Stimulated activated naive CD8-positive, alpha-beta T cell treated with anti-CD3 and anti-CD28 coated beads, Interleukin-15, Interleukin-2, amounts not matched to agents 100 ng/mL and 50 ng/mL, for 24 hours (primary cell): ENCODE data around the gene ANKRD42.
"Not testable (repeated sequence)": the region's sequence is repeated elsewhere in the genome, so short reads cannot be mapped to it uniquely, and the experiment has no call there.

Experiments
- H3K27ac Mint-ChIP-seq: one replicate; pipeline ENCODE4 v1.8.0; 2021; ENCODE audit warnings: mild to moderate bottlenecking, mixed read lengths
- H3K27me3 Mint-ChIP-seq: one replicate; pipeline ENCODE4 v1.8.0; 2021; ENCODE audit warnings: mixed read lengths
- H3K36me3 Mint-ChIP-seq: one replicate; pipeline ENCODE4 v1.8.0; 2021; ENCODE audit warnings: low read depth, mixed read lengths
- H3K4me1 Mint-ChIP-seq: one replicate; pipeline ENCODE4 v1.8.0; 2021; ENCODE audit warnings: low read depth, mixed read lengths
- H3K4me3 Mint-ChIP-seq: one replicate; pipeline ENCODE4 v1.8.0; 2021; ENCODE audit warnings: mild to moderate bottlenecking, mixed read lengths
- H3K9me3 Mint-ChIP-seq: one replicate; pipeline ENCODE4 v1.8.0; 2021; ENCODE audit warnings: mixed read lengths

Gene ANKRD42

GRCh38 chr11:83194281-83195142 lies 1.0 kb downstream of the ANKRD42 start:
- Mint-ChIP-seq H3K36me3 (peaks cover 44% of the 10 kb centered on the region), H3K4me1 (peaks cover 50% of the 10 kb centered on the region), H3K27me3 (no peaks in the 10 kb centered on the region), H3K9me3 (no peaks in the 10 kb centered on the region), H3K27ac (peak overlapping the region; percentile 97), H3K4me3 (peak overlapping the region; percentile 99)

- peak overlapping the region; percentile 97 for H3K27ac Mint-ChIP-seq
- H3K4me1 Mint-ChIP-seq: peaks cover 55% of the 10 kb centered on the region
- H3K27me3 Mint-ChIP-seq: no peaks in the 10 kb centered on the region
Observed at GRCh38 chr11:83195143-83195466, 1.6 kb downstream of the ANKRD42 start.

GRCh38 chr11:83195649-83196048 lies 2.1 kb downstream of the ANKRD42 start:
- H3K9me3 Mint-ChIP-seq: no peaks in the 10 kb centered on the region
- H3K36me3 Mint-ChIP-seq: peaks cover 45% of the 10 kb centered on the region
- H3K4me1 Mint-ChIP-seq: peaks cover 57% of the 10 kb centered on the region
- H3K4me3 Mint-ChIP-seq: peak overlapping the region; percentile 99
- no peaks in the 10 kb centered on the region for H3K27me3 Mint-ChIP-seq
- peak overlapping the region; percentile 61 for H3K27ac Mint-ChIP-seq

More at GRCh38 chr11:83195143-83195466, 1.6 kb downstream of the ANKRD42 start:
- Mint-ChIP-seq H3K4me3 (peak overlapping the region; percentile 99), H3K9me3 (no peaks in the 10 kb centered on the region), H3K36me3 (peaks cover 45% of the 10 kb centered on the region)

GRCh38 chr11:83200035-83200434 lies 6.5 kb downstream of the ANKRD42 start:
- H3K4me3 Mint-ChIP-seq: no peak overlapping the region
- H3K9me3 Mint-ChIP-seq: no peaks in the 10 kb centered on the region
- H3K27me3 Mint-ChIP-seq: no peaks in the 10 kb centered on the region
- H3K4me1 Mint-ChIP-seq: peaks cover 31% of the 10 kb centered on the region
- H3K36me3 Mint-ChIP-seq: peaks cover 40% of the 10 kb centered on the region
- no peak overlapping the region for H3K27ac Mint-ChIP-seq

- Mint-ChIP-seq H3K4me1 (no peaks in the 10 kb centered on the region), H3K36me3 (peaks cover 43% of the 10 kb centered on the region), H3K27me3 (no peaks in the 10 kb centered on the region), H3K4me3 (no peak overlapping the region), H3K27ac (no peak overlapping the region), H3K9me3 (no peaks in the 10 kb centered on the region)
Observed at GRCh38 chr11:83205608-83206185, 12.2 kb downstream of the ANKRD42 start.

- Mint-ChIP-seq H3K27me3 (no peaks in the 10 kb centered on the region), H3K27ac (no peak overlapping the region), H3K36me3 (peaks cover 38% of the 10 kb centered on the region), H3K9me3 (no peaks in the 10 kb centered on the region), H3K4me1 (no peaks in the 10 kb centered on the region), H3K4me3 (no peak overlapping the region)
Observed at GRCh38 chr11:83206221-83206620, 12.7 kb downstream of the ANKRD42 start.

GRCh38 chr11:83206771-83207382 lies 13.4 kb downstream of the ANKRD42 start:
- peaks cover 40% of the 10 kb centered on the region for H3K36me3 Mint-ChIP-seq
- H3K27me3 Mint-ChIP-seq, H3K9me3 Mint-ChIP-seq: not testable (repeated sequence)

GRCh38 chr11:83219095-83219494 lies 25.6 kb downstream of the ANKRD42 start:
- H3K9me3 Mint-ChIP-seq: no peaks in the 10 kb centered on the region
- no peak overlapping the region for H3K27ac Mint-ChIP-seq
- H3K27me3 Mint-ChIP-seq: no peaks in the 10 kb centered on the region
- H3K4me3 Mint-ChIP-seq: no peak overlapping the region
- H3K36me3 Mint-ChIP-seq: peaks cover 10% of the 10 kb centered on the region
- H3K4me1 Mint-ChIP-seq: no peaks in the 10 kb centered on the region

More at GRCh38 chr11:83206771-83207382, 13.4 kb downstream of the ANKRD42 start:
- H3K4me1 Mint-ChIP-seq, H3K27ac Mint-ChIP-seq, H3K4me3 Mint-ChIP-seq: not testable (repeated sequence)

GRCh38 chr11:83220260-83220659 lies 26.7 kb downstream of the ANKRD42 start:
- no peaks in the 10 kb centered on the region for H3K4me1 Mint-ChIP-seq
- H3K27me3 Mint-ChIP-seq: no peaks in the 10 kb centered on the region
- H3K36me3 Mint-ChIP-seq: peaks cover 3% of the 10 kb centered on the region
- no peak overlapping the region for H3K27ac Mint-ChIP-seq
- no peak overlapping the region for H3K4me3 Mint-ChIP-seq
- no peaks in the 10 kb centered on the region for H3K9me3 Mint-ChIP-seq

- Mint-ChIP-seq H3K4me1 (no peaks in the 10 kb centered on the region), H3K27me3 (no peaks in the 10 kb centered on the region), H3K36me3 (no peaks in the 10 kb centered on the region), H3K27ac (no peak overlapping the region), H3K9me3 (no peaks in the 10 kb centered on the region), H3K4me3 (no peak overlapping the region)
Observed at GRCh38 chr11:83221694-83222093, 28.2 kb downstream of the ANKRD42 start.

- Mint-ChIP-seq H3K36me3 (no peaks in the 10 kb centered on the region), H3K4me3 (no peak overlapping the region), H3K4me1 (no peaks in the 10 kb centered on the region), H3K9me3 (no peaks in the 10 kb centered on the region), H3K27me3 (no peaks in the 10 kb centered on the region), H3K27ac (no peak overlapping the region)
Observed at GRCh38 chr11:83222499-83222898, 29.0 kb downstream of the ANKRD42 start.

- Mint-ChIP-seq H3K9me3 (no peaks in the 10 kb centered on the region), H3K4me1 (no peaks in the 10 kb centered on the region), H3K4me3 (no peak overlapping the region), H3K36me3 (no peaks in the 10 kb centered on the region), H3K27me3 (no peaks in the 10 kb centered on the region), H3K27ac (no peak overlapping the region)
Observed at GRCh38 chr11:83223457-83223856, 29.9 kb downstream of the ANKRD42 start.

- no peaks in the 10 kb centered on the region for H3K4me1 Mint-ChIP-seq
- no peak overlapping the region for H3K4me3 Mint-ChIP-seq
- no peaks in the 10 kb centered on the region for H3K27me3 Mint-ChIP-seq
- no peak overlapping the region for H3K27ac Mint-ChIP-seq
- H3K9me3 Mint-ChIP-seq: no peaks in the 10 kb centered on the region
- H3K36me3 Mint-ChIP-seq: no peaks in the 10 kb centered on the region
Observed at GRCh38 chr11:83235825-83236224, 42.3 kb downstream of the ANKRD42 start.

GRCh38 chr11:83238111-83238510 lies 44.6 kb downstream of the ANKRD42 start:
- no peaks in the 10 kb centered on the region for H3K4me1 Mint-ChIP-seq
- H3K27ac Mint-ChIP-seq: no peak overlapping the region
- no peaks in the 10 kb centered on the region for H3K27me3 Mint-ChIP-seq
- no peak overlapping the region for H3K4me3 Mint-ChIP-seq
- H3K9me3 Mint-ChIP-seq: no peaks in the 10 kb centered on the region
- H3K36me3 Mint-ChIP-seq: no peaks in the 10 kb centered on the region

GRCh38 chr11:83241291-83241946 lies 47.9 kb downstream of the ANKRD42 start:
- Mint-ChIP-seq H3K27ac (no peak overlapping the region), H3K4me3 (no peak overlapping the region), H3K4me1 (no peaks in the 10 kb centered on the region), H3K36me3 (no peaks in the 10 kb centered on the region), H3K27me3 (no peaks in the 10 kb centered on the region), H3K9me3 (no peaks in the 10 kb centered on the region)
